Esophagus squamous epithelium (tissue), 4 donors: ENCODE measurements around the gene INTS7.
A peak's percentile ranks its signal among the peaks of the same experiment; 100 is the strongest.

Experiments
- CTCF ChIP-seq, 6 experiments: fragments of 450-650 bp in 4 of 6; fragments of 200-600 bp in 2 of 6; sonication (generic) in 2 of 6; IDR thresholded peaks; one replicate each; pipeline ENCODE4 v1.5.1; 2016 to 2019; ENCODE audit warnings: antibody characterized with exemption in 6 of 6, mild to moderate bottlenecking in 4 of 6, moderate library complexity in 4 of 6
- POLR2A ChIP-seq, 4 donors: fragments of 450-650 bp; IDR thresholded peaks; one replicate each; pipeline ENCODE4 v1.6.1; 2017; ENCODE audit warnings: antibody characterized with exemption in 4 of 4, mild to moderate bottlenecking in 4 of 4, moderate library complexity in 3 of 4

DNA sequence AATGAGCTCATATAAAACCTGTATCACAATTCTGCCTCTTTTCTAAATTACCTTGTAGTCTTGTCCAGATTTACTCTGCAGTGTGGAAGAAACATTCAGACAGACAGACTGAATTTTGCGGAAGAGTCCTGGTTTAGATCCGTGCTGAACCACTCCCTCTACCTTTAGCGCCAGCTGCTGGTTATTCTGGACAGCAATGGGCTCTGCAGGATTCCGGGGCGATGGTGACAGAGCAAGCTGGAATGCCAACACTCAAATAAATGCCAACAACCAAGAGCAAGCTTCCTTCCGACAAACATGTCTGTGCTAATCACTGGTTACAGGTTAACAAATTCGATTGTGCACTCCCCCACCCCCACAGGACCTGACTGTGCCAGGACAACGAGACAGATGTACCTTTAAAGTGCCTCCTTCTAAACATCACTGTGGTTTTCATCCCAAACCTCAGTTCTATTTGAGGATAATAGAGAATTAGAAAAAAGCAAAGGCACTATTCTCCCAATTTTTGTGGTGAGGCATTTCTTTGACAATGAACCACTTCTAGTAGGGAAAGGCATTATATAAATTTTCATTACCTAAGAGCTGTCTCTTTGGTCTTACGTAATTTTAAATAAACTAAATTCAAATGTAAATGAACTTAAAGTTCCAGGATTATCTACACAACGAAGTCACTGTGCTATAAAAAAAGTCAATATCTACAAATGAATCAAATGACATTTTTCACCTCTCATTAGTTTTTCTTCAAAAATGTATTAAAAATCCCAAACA, 90.4 kb downstream of the INTS7 start:
- TF ChIP-seq CTCF (IDR thresholded peaks at IDR 0.05) (peak in 5 of 6 experiments; percentile 44 to 78 (median 72)), POLR2A (IDR thresholded peaks at IDR 0.05) (no peak)
